Epithelial cell of esophagus (primary cell): ENCODE data around the gene CBFA2T2.
"Not testable (repeated sequence)": the region's sequence is repeated elsewhere in the genome, so short reads cannot be mapped to it uniquely, and the experiment has no call there.

Experiments used
- DNase-seq: peaks from one replicate; pipeline ENCODE4 v3.0.0; 2010; ENCODE audit warnings: low read depth
- H3K4me3 ChIP-seq: 2 replicates; pipeline ENCODE4 v1.5.1; 2011; ENCODE audit warnings: mild to moderate bottlenecking, low read length, control low read depth
- CTCF ChIP-seq: IDR thresholded peaks from 2 replicates; pipeline ENCODE4 v1.5.1; 2011; ENCODE audit warnings: low read depth, mild to moderate bottlenecking, low read length, control low read depth, inconsistent platforms; ENCODE audit not compliant: insufficient read depth; ENCODE audit errors: missing control alignments

Gene CBFA2T2

DNA sequence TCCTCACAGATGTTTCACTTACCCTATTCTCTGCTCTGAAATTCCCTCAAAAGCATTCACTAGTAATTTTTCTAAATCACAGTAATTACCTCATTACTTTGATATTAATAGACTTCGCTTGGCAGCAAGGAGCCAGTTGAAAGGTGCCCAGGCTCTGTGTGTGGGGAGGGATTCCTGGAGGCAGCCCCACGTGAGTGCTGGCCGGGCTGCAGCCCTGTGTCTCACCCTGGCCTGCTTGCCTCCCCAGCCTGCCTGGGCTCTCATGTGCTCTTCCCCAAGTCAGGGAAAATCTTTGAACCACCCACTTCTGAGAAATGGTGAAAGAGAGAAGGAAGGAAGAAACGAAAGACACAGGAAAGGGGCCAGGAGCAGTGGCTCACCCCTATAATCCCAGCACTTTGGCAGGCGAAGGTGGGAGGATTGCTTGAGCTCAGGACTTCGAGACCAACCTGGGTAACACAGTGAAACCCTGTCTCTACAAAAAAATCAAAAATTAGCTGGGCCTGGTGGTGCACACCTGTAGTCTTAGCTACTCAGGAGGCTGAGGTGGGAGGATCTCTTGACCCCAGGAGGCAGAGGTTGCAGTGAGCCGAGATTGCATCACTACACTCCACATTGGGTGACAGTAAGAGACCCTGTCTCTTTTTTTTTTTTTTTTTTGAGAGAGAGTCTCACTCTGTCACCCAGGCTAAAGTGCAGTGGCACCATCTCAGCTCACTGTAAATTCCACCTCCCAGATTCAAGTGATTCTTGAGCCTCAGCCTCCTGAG lies 26.4 kb upstream of the CBFA2T2 start:
- DNase-seq, result no peak
- no peak for TF ChIP-seq CTCF
- no peak overlapping the region for H3K4me3 ChIP-seq

DNA sequence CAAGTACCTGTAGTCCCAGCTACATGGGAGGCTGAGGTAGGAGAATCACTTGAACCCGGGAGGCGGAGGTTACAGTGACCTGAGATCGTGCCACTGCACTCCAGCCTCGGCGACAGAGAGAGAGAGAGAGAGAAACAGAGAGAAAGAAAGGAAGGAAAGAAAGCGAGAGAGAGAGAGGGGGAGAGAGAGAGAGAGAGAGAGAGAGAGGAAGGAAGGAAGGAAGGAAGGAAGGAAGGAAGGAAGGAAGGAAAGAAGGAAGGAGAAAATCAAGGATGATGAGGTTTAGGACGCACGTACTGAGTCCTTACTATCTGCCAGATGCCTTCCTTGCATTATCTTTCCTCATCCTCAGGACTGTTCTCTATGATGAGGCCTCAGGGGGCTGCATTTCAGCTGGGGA lies 25.1 kb upstream of the CBFA2T2 start:
- H3K4me3 ChIP-seq, DNase-seq: not testable (repeated sequence)

DNA sequence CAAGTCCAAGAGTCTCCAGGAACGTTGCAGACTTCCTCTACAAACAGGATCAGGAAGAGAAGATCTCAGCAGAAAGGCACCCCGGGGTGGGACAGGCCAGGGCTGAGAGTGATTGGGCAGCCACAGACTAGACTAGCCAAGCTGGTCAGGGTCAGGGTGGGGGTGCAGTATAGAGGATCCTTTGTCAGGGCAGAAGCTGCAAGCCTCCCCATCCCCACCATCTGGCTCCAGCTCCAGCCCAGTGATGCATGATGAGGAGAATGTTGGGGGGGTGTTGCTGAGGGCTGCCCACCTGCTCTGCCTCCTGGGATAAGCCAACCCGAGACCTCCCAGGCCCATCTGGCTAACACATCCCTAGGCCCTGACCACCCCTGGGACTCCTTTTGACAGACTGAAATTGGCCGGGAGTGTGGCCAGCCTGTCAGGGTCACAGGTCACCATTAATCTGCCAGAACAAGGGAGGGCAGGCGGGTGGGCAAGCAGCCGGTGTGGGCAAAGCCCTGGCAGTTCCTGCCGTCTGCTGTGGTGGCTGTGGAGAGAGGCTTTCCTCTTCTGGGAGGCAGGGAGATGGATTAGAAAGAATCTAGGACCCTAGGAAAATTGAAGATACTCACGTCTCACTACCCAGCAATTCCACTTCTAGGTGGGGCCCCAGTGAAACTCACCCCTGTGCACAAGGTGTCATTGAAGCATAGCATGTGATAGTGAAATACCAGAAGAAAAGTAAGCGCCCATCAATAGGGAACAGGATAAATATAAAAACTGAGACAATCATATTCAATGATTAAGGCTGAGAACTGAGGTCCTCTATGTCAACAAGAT lies 24.2 kb upstream of the CBFA2T2 start:
- DNase-seq, result no peak
- no peak for TF ChIP-seq CTCF
- H3K4me3 ChIP-seq, result no peak overlapping the region

- H3K4me3 ChIP-seq, result no peak overlapping the region
- no peak for TF ChIP-seq CTCF
- no peak for DNase-seq
Observed at GRCh38 chr20:33466303-33466646, 23.6 kb upstream of the CBFA2T2 start.

DNA sequence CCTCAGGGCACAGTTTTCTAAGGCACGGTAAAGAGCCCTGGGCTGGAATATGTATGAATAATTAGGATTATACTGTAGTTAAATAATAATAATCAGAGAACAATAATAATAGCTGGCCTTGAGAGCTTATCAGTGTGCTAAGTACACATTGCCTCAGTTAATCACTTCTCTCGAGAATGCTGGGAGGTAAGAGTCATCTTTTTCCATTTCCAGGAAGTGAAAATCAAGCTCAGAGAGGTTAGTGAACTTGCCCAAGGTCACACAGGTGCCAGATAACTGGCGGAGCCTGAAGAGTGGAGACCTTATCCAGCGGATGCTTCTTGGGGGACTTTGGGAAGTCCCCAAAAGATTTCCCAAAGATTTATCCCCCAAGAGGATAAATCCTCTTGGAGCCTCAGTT lies 19.4 kb upstream of the CBFA2T2 start:
- DNase-seq, result no peak
- TF ChIP-seq CTCF, result no peak
- no peak overlapping the region for H3K4me3 ChIP-seq

GRCh38 chr20:33470866-33471265 lies 19.0 kb upstream of the CBFA2T2 start:
- no peak overlapping the region for H3K4me3 ChIP-seq
- TF ChIP-seq CTCF, result no peak
- no peak for DNase-seq

DNA sequence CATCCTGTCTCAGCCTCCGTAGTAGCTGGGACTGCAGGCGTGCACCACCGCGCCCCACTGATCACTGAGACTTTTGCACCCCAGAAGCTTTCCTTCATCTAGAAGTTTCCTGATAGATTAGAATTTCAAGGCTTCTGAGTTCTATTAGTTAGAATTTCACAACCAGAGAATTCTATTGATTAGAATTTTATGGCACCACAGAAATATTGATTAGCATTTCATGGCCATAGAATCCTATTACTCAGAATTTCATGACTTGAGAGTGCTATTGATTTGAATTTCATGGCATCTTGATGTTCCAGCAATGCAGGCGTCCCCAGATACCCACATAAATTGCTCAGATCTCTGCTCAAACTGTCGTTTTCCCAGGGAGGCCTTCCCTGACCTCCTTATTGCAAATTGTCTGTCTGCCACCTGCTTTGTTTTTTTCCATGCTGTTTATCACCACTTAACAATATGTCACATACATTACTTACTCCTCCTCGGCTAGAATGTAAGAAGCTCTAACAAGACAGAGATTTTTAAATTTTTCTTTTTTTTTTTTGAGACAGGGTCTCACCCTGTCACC lies 16.9 kb upstream of the CBFA2T2 start:
- no peak overlapping the region for H3K4me3 ChIP-seq
- no peak for TF ChIP-seq CTCF
- no peak for DNase-seq
